ENCODE measurements around the gene CISD1.

- TF ChIP-seq, protein P1, sequence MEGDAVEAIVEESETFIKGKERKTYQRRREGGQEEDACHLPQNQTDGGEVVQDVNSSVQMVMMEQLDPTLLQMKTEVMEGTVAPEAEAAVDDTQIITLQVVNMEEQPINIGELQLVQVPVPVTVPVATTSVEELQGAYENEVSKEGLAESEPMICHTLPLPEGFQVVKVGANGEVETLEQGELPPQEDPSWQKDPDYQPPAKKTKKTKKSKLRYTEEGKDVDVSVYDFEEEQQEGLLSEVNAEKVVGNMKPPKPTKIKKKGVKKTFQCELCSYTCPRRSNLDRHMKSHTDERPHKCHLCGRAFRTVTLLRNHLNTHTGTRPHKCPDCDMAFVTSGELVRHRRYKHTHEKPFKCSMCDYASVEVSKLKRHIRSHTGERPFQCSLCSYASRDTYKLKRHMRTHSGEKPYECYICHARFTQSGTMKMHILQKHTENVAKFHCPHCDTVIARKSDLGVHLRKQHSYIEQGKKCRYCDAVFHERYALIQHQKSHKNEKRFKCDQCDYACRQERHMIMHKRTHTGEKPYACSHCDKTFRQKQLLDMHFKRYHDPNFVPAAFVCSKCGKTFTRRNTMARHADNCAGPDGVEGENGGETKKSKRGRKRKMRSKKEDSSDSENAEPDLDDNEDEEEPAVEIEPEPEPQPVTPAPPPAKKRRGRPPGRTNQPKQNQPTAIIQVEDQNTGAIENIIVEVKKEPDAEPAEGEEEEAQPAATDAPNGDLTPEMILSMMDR (IDR thresholded peaks at IDR 0.05): no peak
- TF ChIP-seq POLR2A (IDR thresholded peaks at IDR 0.05) (no peak), POLR2AphosphoS5 (IDR thresholded peaks at IDR 0.05) (no peak)
These were observed 28.4 kb upstream of the CISD1 start for GRCh38 chr10:58240531-58240930.

All from breast epithelium (tissue), 3 donors.